Calu3 (cell line): ENCODE measurements around the gene EPX. TPM values are rescaled to one million over a fixed set of nuclear protein-coding genes. Genes with fewer than 3 reads are reported as not detected.

Experiments used
- BruUV-seq: library from RNA; stranded (reverse); fragments of 400-500 nt; replicated peaks from 2 replicates; lab custom pipeline; 2021; lab: Mats Ljungman, UMichigan
- CTCF ChIA-PET: fragments of 300-600 bp; sonication (Branson Sonifier 250); formaldehyde crosslinking; loops from one replicate; lab custom pipeline; 2022; ENCODE audit warnings: antibody characterized with exemption; lab: Charles Lee
- DNase-seq: peaks from one replicate; pipeline ENCODE4 v3.0.0; 2022
- H3K27ac Mint-ChIP-seq: one replicate; pipeline ENCODE4 v1.8.0; 2022; ENCODE audit warnings: mixed read lengths; ENCODE audit not compliant: unreplicated experiment
- H3K27me3 Mint-ChIP-seq: one replicate; pipeline ENCODE4 v1.8.0; 2022; ENCODE audit warnings: mixed read lengths; ENCODE audit not compliant: unreplicated experiment
- H3K36me3 Mint-ChIP-seq: one replicate; pipeline ENCODE4 v1.8.0; 2022; ENCODE audit warnings: mild to moderate bottlenecking, moderate library complexity, mixed read lengths; ENCODE audit not compliant: insufficient read depth, unreplicated experiment
- H3K4me1 Mint-ChIP-seq: one replicate; pipeline ENCODE4 v1.8.0; 2022; ENCODE audit warnings: mild to moderate bottlenecking, low read depth, mixed read lengths; ENCODE audit not compliant: unreplicated experiment
- H3K4me3 Mint-ChIP-seq: one replicate; pipeline ENCODE4 v1.8.0; 2022; ENCODE audit warnings: mild to moderate bottlenecking, low read depth, moderate library complexity, mixed read lengths; ENCODE audit not compliant: unreplicated experiment
- H3K9me3 Mint-ChIP-seq: one replicate; pipeline ENCODE4 v1.8.0; 2022; ENCODE audit warnings: low read depth, mixed read lengths; ENCODE audit not compliant: unreplicated experiment
- CTCF ChIP-seq: fragments of 200-600 bp; IDR thresholded peaks from one replicate; pipeline ENCODE4 v1.8.0; 2022; ENCODE audit warnings: antibody characterized with exemption; ENCODE audit not compliant: unreplicated experiment
- intact Hi-C: fragments of 100-400 bp; cut with micrococcal nuclease; formaldehyde crosslinking; loops from one replicate; pipeline ENCODE4 v1.10.0; 2022; ENCODE audit not compliant: unreplicated experiment
- total RNA-seq: library from RNA; stranded (reverse); gene quantifications from 2 replicates; pipeline ENCODE4 v1.2.3, GENCODE V29; 2022

Gene EPX
- total RNA-seq, 1 experiment from 2014 or later, result not detected

DNA sequence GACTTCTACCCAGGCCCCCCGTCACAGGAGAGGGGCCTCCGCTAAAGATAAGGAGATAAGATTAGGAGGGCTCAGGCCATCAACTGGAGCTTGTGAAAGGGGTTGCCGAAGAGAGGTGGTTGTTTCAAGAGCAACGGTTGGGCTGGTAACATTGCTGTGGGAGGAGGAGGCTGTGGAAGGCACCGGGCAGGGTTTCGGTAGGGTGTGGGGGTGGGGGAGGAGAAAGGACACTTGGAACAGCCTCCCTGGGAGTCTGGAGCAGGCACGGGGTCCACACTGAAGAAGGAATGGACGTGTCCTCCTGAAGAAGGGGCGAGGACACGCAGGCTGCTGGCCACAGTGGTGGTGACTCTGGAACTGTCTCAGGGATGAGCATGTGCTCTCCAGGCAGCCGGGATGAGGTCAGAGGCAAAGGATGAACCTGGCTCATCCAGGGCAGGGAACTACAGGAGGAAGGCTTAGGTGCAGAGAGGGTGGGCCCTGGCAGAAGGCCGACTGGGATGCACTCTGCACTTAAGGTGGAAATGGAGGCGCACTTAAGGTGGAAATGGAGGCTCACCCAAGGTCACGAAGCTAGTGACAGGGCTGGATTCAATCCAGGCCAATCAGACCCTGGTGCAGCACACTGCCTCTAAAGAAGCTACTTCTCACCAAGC lies 1.2 kb upstream of the EPX start:
- no peak overlapping the region for H3K27ac Mint-ChIP-seq
- peaks cover 97% of the 10 kb centered on the region for H3K27me3 Mint-ChIP-seq
- CTCF ChIA-PET, result no interaction called here
- BruUV-seq, result no TSS peak
- no peak for DNase-seq
- H3K9me3 Mint-ChIP-seq, result no peaks in the 10 kb centered on the region
- no peaks in the 10 kb centered on the region for H3K36me3 Mint-ChIP-seq
- intact Hi-C loops, result no loop called here
- H3K4me3 Mint-ChIP-seq, result no peak overlapping the region
- TF ChIP-seq CTCF, result no peak
- peaks cover 6% of the 10 kb centered on the region for H3K4me1 Mint-ChIP-seq

GRCh38 chr17:58193641-58194255 lies 1.2 kb downstream of the EPX start:
- BruUV-seq, result no TSS peak

GRCh38 chr17:58195518-58196123 lies 3.1 kb downstream of the EPX start:
- BruUV-seq, result no TSS peak
- no peak for DNase-seq
- H3K4me3 Mint-ChIP-seq, result no peak overlapping the region
- no peaks in the 10 kb centered on the region for H3K4me1 Mint-ChIP-seq
- intact Hi-C loops, result no loop called here
- no peaks in the 10 kb centered on the region for H3K36me3 Mint-ChIP-seq
- H3K9me3 Mint-ChIP-seq, result no peaks in the 10 kb centered on the region
- no peak overlapping the region for H3K27ac Mint-ChIP-seq
- peaks cover 100% of the 10 kb centered on the region for H3K27me3 Mint-ChIP-seq
- CTCF ChIA-PET, result no interaction called here
- TF ChIP-seq CTCF, result no peak

More at GRCh38 chr17:58193641-58194255, 1.2 kb downstream of the EPX start:
- Mint-ChIP-seq H3K36me3 (no peaks in the 10 kb centered on the region), H3K9me3 (no peaks in the 10 kb centered on the region), H3K27ac (no peak overlapping the region), H3K4me3 (no peak overlapping the region), H3K27me3 (peaks cover 97% of the 10 kb centered on the region), H3K4me1 (peaks cover 6% of the 10 kb centered on the region)
- CTCF ChIA-PET, result no interaction called here
- no peak for TF ChIP-seq CTCF
- no peak for DNase-seq
- intact Hi-C loops, result no loop called here

DNA sequence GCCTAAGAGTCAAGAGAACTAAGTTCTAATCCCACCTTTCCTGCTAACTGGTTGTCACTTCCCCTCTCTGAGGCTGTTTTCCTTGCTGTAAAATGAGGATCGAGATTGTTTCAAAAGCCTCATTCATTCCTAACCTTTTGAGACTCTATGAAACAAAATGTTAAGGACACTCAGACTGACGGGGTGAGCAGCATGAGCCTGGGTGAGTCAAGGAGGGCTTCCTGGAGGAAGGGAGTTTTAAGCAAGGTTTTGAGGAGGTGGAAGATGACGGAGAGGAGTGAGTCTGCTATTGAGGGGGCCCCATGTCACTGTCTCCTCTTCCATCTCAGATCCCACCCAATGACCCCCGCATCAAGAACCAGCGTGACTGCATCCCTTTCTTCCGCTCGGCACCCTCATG lies 4.1 kb downstream of the EPX start:
- H3K4me1 Mint-ChIP-seq, result no peaks in the 10 kb centered on the region
- no peaks in the 10 kb centered on the region for H3K9me3 Mint-ChIP-seq
- CTCF ChIA-PET, result no interaction called here
- DNase-seq, result no peak
- H3K4me3 Mint-ChIP-seq, result no peak overlapping the region
- no peaks in the 10 kb centered on the region for H3K36me3 Mint-ChIP-seq
- H3K27ac Mint-ChIP-seq, result no peak overlapping the region
- BruUV-seq, result no TSS peak
- peaks cover 97% of the 10 kb centered on the region for H3K27me3 Mint-ChIP-seq
- no peak for TF ChIP-seq CTCF
- intact Hi-C loops, result no loop called here
